NCI-H146 (cell line): Measurements from ENCODE around the gene RIC1.
A peak's percentile ranks its signal among the peaks of the same experiment; 100 is the strongest.
"Not testable (repeated sequence)": the region's sequence is repeated elsewhere in the genome, so short reads cannot be mapped to it uniquely, and the experiment has no call there.

Experiments
- DNase-seq: peaks from one replicate; lab custom pipeline; 2025; lab: John Stamatoyannopoulos, UW

Gene RIC1

GRCh38 chr9:5628530-5629311 is at the start of gene RIC1:
Gene RIC1 (plus strand): TSS chr9:5629107. CDS start chr9:5629310, 203 bp downstream.
- DNase-seq: peak; percentile 94

GRCh38 chr9:5579881-5580280 is 49.0 kb upstream of the RIC1 start:
- no peak for DNase-seq

GRCh38 chr9:5580650-5581049 is 48.3 kb upstream of the RIC1 start:
- no peak for DNase-seq

- DNase-seq: not testable (repeated sequence)
Measured at GRCh38 chr9:5581706-5582105, 47.2 kb upstream of the RIC1 start.

- no peak for DNase-seq
Measured at GRCh38 chr9:5582835-5583195, 46.1 kb upstream of the RIC1 start.

- DNase-seq: no peak
Measured at GRCh38 chr9:5586391-5586802, 42.5 kb upstream of the RIC1 start.

GRCh38 chr9:5587024-5587423 is 41.9 kb upstream of the RIC1 start:
- no peak for DNase-seq

GRCh38 chr9:5592231-5592630 is 36.7 kb upstream of the RIC1 start:
- DNase-seq: no peak

- no peak for DNase-seq
Measured at GRCh38 chr9:5592904-5593303, 36.0 kb upstream of the RIC1 start.

GRCh38 chr9:5593904-5594303 is 35.0 kb upstream of the RIC1 start:
- no peak for DNase-seq

- no peak for DNase-seq
Measured at GRCh38 chr9:5596173-5596572, 32.7 kb upstream of the RIC1 start.

GRCh38 chr9:5608298-5609225 is 20.3 kb upstream of the RIC1 start:
- DNase-seq: no peak

GRCh38 chr9:5609226-5609596 is 19.7 kb upstream of the RIC1 start:
- DNase-seq: no peak

- no peak for DNase-seq
Measured at GRCh38 chr9:5610491-5610890, 18.4 kb upstream of the RIC1 start.

GRCh38 chr9:5611321-5612184 is 17.4 kb upstream of the RIC1 start:
- DNase-seq: no peak

GRCh38 chr9:5612185-5612530 is 16.7 kb upstream of the RIC1 start:
- no peak for DNase-seq

GRCh38 chr9:5614192-5614591 is 14.7 kb upstream of the RIC1 start:
- no peak for DNase-seq

- no peak for DNase-seq
Measured at GRCh38 chr9:5614985-5615384, 13.9 kb upstream of the RIC1 start.

GRCh38 chr9:5617749-5618148 is 11.2 kb upstream of the RIC1 start:
- no peak for DNase-seq

- no peak for DNase-seq
Measured at GRCh38 chr9:5620494-5620893, 8.4 kb upstream of the RIC1 start.

- no peak for DNase-seq
Measured at GRCh38 chr9:5621327-5621726, 7.6 kb upstream of the RIC1 start.

GRCh38 chr9:5622016-5622415 is 6.9 kb upstream of the RIC1 start:
- no peak for DNase-seq
